Uterus (tissue), 4 donors: ENCODE data around the gene TCL1B. TPM values are rescaled to one million over a fixed set of nuclear protein-coding genes. Genes with fewer than 3 reads are reported as not detected.

Source experiments
- DNase-seq, 2 donors: peaks; one replicate each; pipeline ENCODE4 v3.0.0-alpha.2; 2019 to 2020
- H3K27ac ChIP-seq, 2 donors: fragments of 200-600 bp; sonication (generic); 1 replicate in 1 of 2; 2 replicates in 1 of 2; pipeline ENCODE4 v1.5.1; 2016 to 2018
- H3K27me3 ChIP-seq, 2 donors: fragments of 200-600 bp; sonication (generic); one replicate each; pipeline ENCODE4 v1.5.1; 2018 to 2019; ENCODE audit warnings: control low read depth in 1 of 2
- H3K36me3 ChIP-seq, 2 donors: fragments of 200-600 bp; sonication (generic); one replicate each; pipeline ENCODE4 v1.5.1; 2019; ENCODE audit warnings: control low read depth in 1 of 2
- H3K4me1 ChIP-seq, 2 donors: fragments of 200-600 bp; sonication (generic); one replicate each; pipeline ENCODE4 v1.5.1; 2018 to 2019; ENCODE audit warnings: control low read depth in 1 of 2
- H3K4me3 ChIP-seq, 2 donors: fragments of 200-600 bp; sonication (generic); 1 replicate in 1 of 2; 2 replicates in 1 of 2; pipeline ENCODE4 v1.5.1; 2018 to 2019; ENCODE audit warnings: mild to moderate bottlenecking in 1 of 2
- H3K9me3 ChIP-seq, 2 donors: fragments of 200-600 bp; sonication (generic); one replicate each; pipeline ENCODE4 v1.5.1; 2019; ENCODE audit warnings: control low read depth in 1 of 2
- CTCF ChIP-seq, 4 experiments: fragments of 200-600 bp in 2 of 4; fragments of 450-650 bp in 2 of 4; sonication (generic) in 2 of 4; IDR thresholded peaks; one replicate each; pipeline ENCODE4 v1.5.1; 2016 to 2019; ENCODE audit warnings: antibody characterized with exemption in 4 of 4, mild to moderate bottlenecking in 2 of 4, moderate library complexity in 1 of 4
- POLR2A ChIP-seq, 2 donors: fragments of 450-650 bp; IDR thresholded peaks; one replicate each; pipeline ENCODE4 v1.6.1; 2016; ENCODE audit warnings: antibody characterized with exemption in 2 of 2, mild to moderate bottlenecking in 1 of 2, moderate library complexity in 1 of 2
- intact Hi-C: fragments of 100-400 bp; cut with DNase I; formaldehyde crosslinking; loops from one replicate; pipeline ENCODE4 v1.15.1; 2023; ENCODE audit warnings: low total_unique reads
- total RNA-seq, 4 donors: library from RNA; depleted of rRNA in 3 of 4; stranded (reverse); fragments of >200 nt in 3 of 4; gene quantifications; one replicate each; pipeline versions ENCODE4 v1.1.0 to v1.2.4, GENCODE V29; 2014 to 2023
- donor health status: DM: yes; HTN: yes; CAD: no.

TCL1B gene
- total RNA-seq, 4 donors from 2014 or later: 0.28 TPM; not detected in 3

GRCh38 chr14:95700221-95700976, 14.2 kb downstream of the TCL1B start:
- Histone ChIP-seq H3K4me3 (no peak overlapping the region), H3K4me1 (no peaks in the 10 kb centered on the region), H3K27me3 (no peaks in the 10 kb centered on the region), H3K9me3 (no peaks in the 10 kb centered on the region), H3K36me3 (no peaks in the 10 kb centered on the region), H3K27ac (no peak overlapping the region)
- TF ChIP-seq CTCF (IDR thresholded peaks at IDR 0.05): no peak
- TF ChIP-seq POLR2A (IDR thresholded peaks at IDR 0.05): no peak
- intact Hi-C loops: no loop called here
- no peak for DNase-seq

- no peak overlapping the region for H3K27ac ChIP-seq
- no peaks in the 10 kb centered on the region for H3K4me1 ChIP-seq
- DNase-seq: peak; percentile 27 to 29
- no peak overlapping the region for H3K4me3 ChIP-seq
- H3K27me3 ChIP-seq: no peaks in the 10 kb centered on the region
- intact Hi-C loops: no loop called here
- H3K9me3 ChIP-seq: no peaks in the 10 kb centered on the region
- no peaks in the 10 kb centered on the region for H3K36me3 ChIP-seq
- TF ChIP-seq CTCF (IDR thresholded peaks at IDR 0.05) (no peak), POLR2A (IDR thresholded peaks at IDR 0.05) (no peak)
Measured at GRCh38 chr14:95701846-95702221, 15.6 kb downstream of the TCL1B start.

- intact Hi-C loops: no loop called here
- H3K9me3 ChIP-seq: no peaks in the 10 kb centered on the region
- DNase-seq: no peak
Measured at GRCh38 chr14:95703341-95703740, 17.1 kb downstream of the TCL1B start.

GRCh38 chr14:95703805-95704204, 17.6 kb downstream of the TCL1B start:
- H3K27ac ChIP-seq: no peak overlapping the region
- no peak for DNase-seq
- TF ChIP-seq POLR2A (IDR thresholded peaks at IDR 0.05): no peak
- no peak for TF ChIP-seq CTCF (IDR thresholded peaks at IDR 0.05)
- no peaks in the 10 kb centered on the region for H3K27me3 ChIP-seq
- no peaks in the 10 kb centered on the region for H3K4me1 ChIP-seq
- intact Hi-C loops: no loop called here
- no peak overlapping the region for H3K4me3 ChIP-seq
- H3K36me3 ChIP-seq: no peaks in the 10 kb centered on the region
- H3K9me3 ChIP-seq: no peaks in the 10 kb centered on the region

More at GRCh38 chr14:95703341-95703740, 17.1 kb downstream of the TCL1B start:
- no peak overlapping the region for H3K27ac ChIP-seq
- H3K4me1 ChIP-seq: no peaks in the 10 kb centered on the region
- TF ChIP-seq CTCF (IDR thresholded peaks at IDR 0.05): no peak
- TF ChIP-seq POLR2A (IDR thresholded peaks at IDR 0.05): no peak
- H3K4me3 ChIP-seq: no peak overlapping the region
- H3K27me3 ChIP-seq: no peaks in the 10 kb centered on the region
- H3K36me3 ChIP-seq: no peaks in the 10 kb centered on the region

- intact Hi-C loops: no loop called here
- Histone ChIP-seq H3K27me3 (no peaks in the 10 kb centered on the region), H3K36me3 (no peaks in the 10 kb centered on the region), H3K4me3 (no peak overlapping the region), H3K4me1 (no peaks in the 10 kb centered on the region), H3K27ac (no peak overlapping the region), H3K9me3 (no peaks in the 10 kb centered on the region)
- TF ChIP-seq CTCF (IDR thresholded peaks at IDR 0.05) (no peak), POLR2A (IDR thresholded peaks at IDR 0.05) (no peak)
- no peak for DNase-seq
Measured at GRCh38 chr14:95705518-95705917, 19.3 kb downstream of the TCL1B start.
